CD4-positive, alpha-beta T cell (primary cell): ENCODE results near the gene SUMF1. TPM values are rescaled to one million over a fixed set of nuclear protein-coding genes. Genes with fewer than 3 reads are reported as not detected.

Experiments used
- ATAC-seq: fragments of 200-7000 bp; cut with Tn5 transposase; one replicate; pipeline ENCODE4 v1.10.0; 2022; ENCODE audit warnings: mild to moderate bottlenecking; ENCODE audit not compliant: poor library complexity
- CTCF ChIA-PET: fragments of 350-600 bp; sonication (Branson Sonifier 250); formaldehyde crosslinking; loops from one replicate; lab custom pipeline; 2021; ENCODE audit warnings: antibody characterized with exemption, inconsistent platforms; lab: Charles Lee
- POLR2A ChIA-PET: fragments of 350-600 bp; sonication (Branson Sonifier 250); formaldehyde crosslinking; loops from one replicate; lab custom pipeline; 2021; ENCODE audit warnings: antibody characterized with exemption, inconsistent platforms; lab: Charles Lee
- DNase-seq, 14 experiments: peaks; one replicate each; pipeline ENCODE4 v3.0.0-alpha.2; 2013 to 2020; ENCODE audit warnings: mixed read lengths in 2 of 14
- H3K27ac ChIP-seq, 2 donors: one replicate each; pipeline versions ENCODE4 v1.5.1 to v1.7.0; 2013; ENCODE audit warnings: low read length in 2 of 2, low read depth in 1 of 2, mild to moderate bottlenecking in 1 of 2
- H3K27me3 ChIP-seq, 2 experiments: 1 replicate in 1 of 2; 2 replicates in 1 of 2; pipeline versions ENCODE4 v1.6.1 to v1.7.0; 2013; ENCODE audit warnings: low read length in 2 of 2, control low read depth in 1 of 2, mild to moderate bottlenecking in 1 of 2, moderate library complexity in 1 of 2; ENCODE audit not compliant: insufficient read depth in 2 of 2, control insufficient read depth in 1 of 2
- H3K36me3 ChIP-seq: one replicate; pipeline ENCODE4 v1.6.1; 2013; ENCODE audit warnings: low read length, control low read depth; ENCODE audit not compliant: insufficient read depth
- H3K4me1 ChIP-seq: one replicate; pipeline ENCODE4 v1.6.1; 2013; ENCODE audit warnings: low read length, control low read depth; ENCODE audit not compliant: insufficient read depth
- H3K4me3 ChIP-seq: one replicate; pipeline ENCODE4 v1.5.1; 2013; ENCODE audit warnings: mild to moderate bottlenecking, low read length, moderate library complexity
- H3K9me3 ChIP-seq, 2 experiments: 1 replicate in 1 of 2; 2 replicates in 1 of 2; pipeline versions ENCODE4 v1.6.1 to v1.7.0; 2013; ENCODE audit warnings: low read length in 2 of 2, mild to moderate bottlenecking in 2 of 2, control low read depth in 1 of 2, moderate library complexity in 1 of 2; ENCODE audit not compliant: control insufficient read depth in 1 of 2, insufficient read depth in 1 of 2
- H3K27ac Mint-ChIP-seq: one replicate; pipeline ENCODE4 v1.8.0; 2020; ENCODE audit warnings: mixed read lengths
- H3K27me3 Mint-ChIP-seq: one replicate; pipeline ENCODE4 v1.8.0; 2021; ENCODE audit warnings: mixed read lengths
- H3K36me3 Mint-ChIP-seq: one replicate; pipeline ENCODE4 v1.8.0; 2021; ENCODE audit warnings: low read depth, mixed read lengths
- H3K4me1 Mint-ChIP-seq: one replicate; pipeline ENCODE4 v1.8.0; 2021; ENCODE audit warnings: low read depth, mixed read lengths
- H3K4me3 Mint-ChIP-seq: one replicate; pipeline ENCODE4 v1.8.0; 2020; ENCODE audit warnings: mild to moderate bottlenecking, mixed read lengths
- H3K9me3 Mint-ChIP-seq: one replicate; pipeline ENCODE4 v1.8.0; 2020; ENCODE audit warnings: mixed read lengths
- intact Hi-C, 2 experiments: fragments of 100-400 bp; cut with DNase I in 1 of 2; cut with micrococcal nuclease in 1 of 2; formaldehyde crosslinking; loops; one replicate each; pipeline versions ENCODE4 v1.15.1 to v1.9.0; 2023 to 2025; cut with DNase I, micrococcal nuclease
- total RNA-seq, 174 experiments: library from RNA in 2 of 174; stranded (reverse) in 2 of 174; gene quantifications; one replicate each; pipeline ENCODE4 v1.2.3 and lab custom pipeline; 2021 to 2026
- TF ChIP-seq, protein P1 (sequence below): fragments of 200-600 bp; IDR thresholded peaks from one replicate; pipeline ENCODE4 v1.8.0; 2022; ENCODE audit warnings: antibody characterized with exemption, mild to moderate bottlenecking

Gene SUMF1
- total RNA-seq, 2 experiments from 2014 or later: 7.0 to 8.1 TPM

DNA sequence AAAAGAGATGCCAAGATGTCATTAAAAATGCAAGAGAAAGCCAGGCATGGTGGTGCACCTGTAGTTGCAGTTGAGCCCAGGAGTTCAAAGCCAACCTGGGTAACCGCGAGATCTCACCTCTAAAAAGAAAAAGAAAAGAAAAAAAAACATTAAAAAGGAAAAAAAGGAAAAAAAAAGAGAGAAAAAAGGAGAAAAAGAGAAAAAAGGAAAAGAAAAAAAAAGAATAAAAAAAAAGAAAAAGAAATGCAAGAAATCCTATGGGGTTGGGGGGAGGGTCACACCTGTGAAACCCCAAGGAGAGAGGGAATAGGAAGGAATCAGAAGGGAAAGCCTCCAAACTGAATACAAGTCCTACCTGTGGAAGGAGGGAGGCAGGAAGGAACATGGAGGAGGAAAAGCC is 5.2 kb upstream of the SUMF1 start:
- CTCF ChIA-PET: no interaction called here
- intact Hi-C loops: no loop called here
- H3K27me3 ChIP-seq: peaks cover 0 to 11% of the 10 kb centered on the region in 2 experiments
- DNase-seq: no peak
- H3K4me1 ChIP-seq: peaks cover 3% of the 10 kb centered on the region
- no peak overlapping the region for H3K4me3 Mint-ChIP-seq
- H3K27ac ChIP-seq: no peak overlapping the region
- ATAC-seq: no peak
- no peak overlapping the region for H3K27ac Mint-ChIP-seq
- H3K27me3 Mint-ChIP-seq: peaks cover 10% of the 10 kb centered on the region
- no peaks in the 10 kb centered on the region for H3K9me3 ChIP-seq
- H3K4me1 Mint-ChIP-seq: peaks cover 2% of the 10 kb centered on the region
- no peaks in the 10 kb centered on the region for H3K9me3 Mint-ChIP-seq
- no peak overlapping the region for H3K4me3 ChIP-seq
- H3K36me3 Mint-ChIP-seq: no peaks in the 10 kb centered on the region
- POLR2A ChIA-PET: no interaction called here
- TF ChIP-seq, protein P1, sequence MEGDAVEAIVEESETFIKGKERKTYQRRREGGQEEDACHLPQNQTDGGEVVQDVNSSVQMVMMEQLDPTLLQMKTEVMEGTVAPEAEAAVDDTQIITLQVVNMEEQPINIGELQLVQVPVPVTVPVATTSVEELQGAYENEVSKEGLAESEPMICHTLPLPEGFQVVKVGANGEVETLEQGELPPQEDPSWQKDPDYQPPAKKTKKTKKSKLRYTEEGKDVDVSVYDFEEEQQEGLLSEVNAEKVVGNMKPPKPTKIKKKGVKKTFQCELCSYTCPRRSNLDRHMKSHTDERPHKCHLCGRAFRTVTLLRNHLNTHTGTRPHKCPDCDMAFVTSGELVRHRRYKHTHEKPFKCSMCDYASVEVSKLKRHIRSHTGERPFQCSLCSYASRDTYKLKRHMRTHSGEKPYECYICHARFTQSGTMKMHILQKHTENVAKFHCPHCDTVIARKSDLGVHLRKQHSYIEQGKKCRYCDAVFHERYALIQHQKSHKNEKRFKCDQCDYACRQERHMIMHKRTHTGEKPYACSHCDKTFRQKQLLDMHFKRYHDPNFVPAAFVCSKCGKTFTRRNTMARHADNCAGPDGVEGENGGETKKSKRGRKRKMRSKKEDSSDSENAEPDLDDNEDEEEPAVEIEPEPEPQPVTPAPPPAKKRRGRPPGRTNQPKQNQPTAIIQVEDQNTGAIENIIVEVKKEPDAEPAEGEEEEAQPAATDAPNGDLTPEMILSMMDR: no peak
- H3K36me3 ChIP-seq: no peaks in the 10 kb centered on the region

DNA sequence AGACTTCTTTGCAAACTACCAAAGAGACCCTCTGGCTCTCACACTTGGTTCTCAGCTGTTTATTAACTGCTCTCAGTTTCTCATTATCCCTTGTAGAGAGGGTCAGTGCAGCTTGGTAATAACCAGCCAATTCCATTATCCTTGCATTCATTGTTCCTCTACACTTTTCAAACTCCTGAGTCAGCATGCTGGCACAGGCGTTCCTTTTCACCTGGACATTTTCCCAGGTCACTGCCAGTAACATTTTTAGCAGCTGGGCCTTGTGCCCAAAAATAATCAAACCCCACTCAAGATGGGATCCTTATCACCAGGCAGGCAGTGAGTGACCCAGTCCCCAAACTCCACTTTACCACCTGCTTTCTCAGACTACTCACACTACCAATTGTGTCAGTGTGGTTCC is 4.8 kb upstream of the SUMF1 start:
- ChIA-PET CTCF (no interaction called here), POLR2A (interaction anchor here (1.1 kb wide), 1 partner anchor 21 kb away, joined by 4 read pairs; the partner anchor contains the start of gene ITPR1)
- Mint-ChIP-seq H3K36me3 (no peaks in the 10 kb centered on the region), H3K27ac (no peak overlapping the region), H3K9me3 (no peaks in the 10 kb centered on the region), H3K4me1 (peaks cover 6% of the 10 kb centered on the region), H3K4me3 (no peak overlapping the region), H3K27me3 (peaks cover 10% of the 10 kb centered on the region)
- peaks cover 0 to 11% of the 10 kb centered on the region in 2 experiments for H3K27me3 ChIP-seq
- no peaks in the 10 kb centered on the region for H3K36me3 ChIP-seq
- no peaks in the 10 kb centered on the region for H3K9me3 ChIP-seq
- H3K4me1 ChIP-seq: peaks cover 6% of the 10 kb centered on the region
- no peak overlapping the region for H3K27ac ChIP-seq
- TF ChIP-seq, protein P1: no peak
- no peak for ATAC-seq
- no peak overlapping the region for H3K4me3 ChIP-seq
- intact Hi-C loops: no loop called here
- no peak for DNase-seq

DNA sequence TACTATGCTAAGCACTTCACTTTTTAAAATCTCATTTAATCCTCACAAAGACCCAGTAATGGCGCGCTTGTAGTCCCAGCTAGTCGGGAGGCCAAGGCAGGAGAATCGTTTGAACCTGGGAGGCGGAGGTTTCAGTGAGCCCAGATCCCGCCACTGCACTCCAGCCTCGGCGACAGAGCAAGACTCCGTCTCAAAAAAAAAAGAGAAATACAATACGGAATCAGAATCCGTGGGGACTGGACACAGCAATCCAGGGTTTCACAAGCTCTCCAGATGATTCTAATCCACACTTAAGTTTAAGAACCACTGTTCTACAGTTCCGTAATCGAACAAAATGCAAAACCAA is 426 bp upstream of the SUMF1 start:
- intact Hi-C loops: loop anchor here (1.0 to 10.0 kb wide), 4 partner anchors 26 to 657 kb away; partner anchors contain the start of genes ARL8B (in 1 of the 2), ITPR1 (in 1 of the 2) and SETMAR (in 1 of the 2)
- Histone ChIP-seq H3K4me3 (peak overlapping the region; percentile 77), H3K4me1 (peaks cover 15% of the 10 kb centered on the region), H3K9me3 (no peaks in the 10 kb centered on the region), H3K27me3 (no peaks in the 10 kb centered on the region), H3K27ac (peak overlapping the region in 1 of 2 donors; percentile 53), H3K36me3 (no peaks in the 10 kb centered on the region)
- TF ChIP-seq, protein P1: no peak
- ChIA-PET CTCF (interaction anchor here (0.5 to 1.3 kb wide), 2 partner anchors 14 to 51 kb away, joined by 3 read pairs; no protein-coding TSS in a partner anchor), POLR2A (interaction anchor here (0.6 to 4.4 kb wide), 8 partner anchors 21 to 721 kb away, joined by 3 to 103 read pairs (median 4); partner anchors contain the start of gene ITPR1)
- no peak for DNase-seq
- Mint-ChIP-seq H3K36me3 (peaks cover 7% of the 10 kb centered on the region), H3K4me1 (peaks cover 29% of the 10 kb centered on the region), H3K27me3 (no peaks in the 10 kb centered on the region), H3K9me3 (no peaks in the 10 kb centered on the region), H3K4me3 (peak overlapping the region; percentile 91), H3K27ac (peak overlapping the region; percentile 83)
- no peak for ATAC-seq
